Activated CD8-positive, alpha-beta memory T cell treated with anti-CD3 and anti-CD28 coated beads, Interleukin-2, amount 50 U/mL, for 24 hours (primary cell): ENCODE measurements around the gene DSE.

Experiments used
- DNase-seq: peaks from one replicate; pipeline ENCODE4 v3.0.0-alpha.2; 2020; ENCODE audit errors: extremely low read depth

Gene DSE

GRCh38 chr6:116482780-116483179, 112.0 kb downstream of the DSE start:
- DNase-seq = no peak

- DNase-seq = no peak
Observed at GRCh38 chr6:116483616-116484015, 112.9 kb downstream of the DSE start.

- no peak for DNase-seq
Observed at GRCh38 chr6:116485559-116486184, 114.9 kb downstream of the DSE start.

GRCh38 chr6:116491610-116492330, 121.0 kb downstream of the DSE start:
- no peak for DNase-seq

GRCh38 chr6:116492331-116493067, 121.8 kb downstream of the DSE start:
- no peak for DNase-seq
